Mucosa of descending colon (tissue), 3 donors: ENCODE measurements around the gene ELN. TPM values are rescaled to one million over a fixed set of nuclear protein-coding genes. Genes with fewer than 3 reads are reported as not detected.
"Not testable (repeated sequence)": the region's sequence is repeated elsewhere in the genome, so short reads cannot be mapped to it uniquely, and the experiment has no call there.

ENCODE experiments used
- ATAC-seq: fragments of 200-7000 bp; cut with Tn5 transposase; one replicate; pipeline ENCODE4 v1.9.1; 2020; ENCODE audit warnings: mild to moderate bottlenecking, moderate library complexity
- DNase-seq, 3 donors: peaks; one replicate each; pipeline ENCODE4 v3.0.0-alpha.2; 2020
- H3K36me3 ChIP-seq: fragments of 200-600 bp; one replicate; pipeline ENCODE4 v1.8.0; 2021; ENCODE audit warnings: low read depth, mild to moderate bottlenecking
- H3K4me1 ChIP-seq: fragments of 200-600 bp; one replicate; pipeline ENCODE4 v1.8.0; 2021; ENCODE audit warnings: low read depth, mild to moderate bottlenecking
- H3K4me3 ChIP-seq: fragments of 200-600 bp; one replicate; pipeline ENCODE4 v1.8.0; 2021; ENCODE audit warnings: mild to moderate bottlenecking
- H3K9me3 ChIP-seq: fragments of 200-600 bp; one replicate; pipeline ENCODE4 v1.8.0; 2021; ENCODE audit warnings: mild to moderate bottlenecking
- CTCF ChIP-seq: fragments of 200-600 bp; IDR thresholded peaks from one replicate; pipeline ENCODE4 v1.8.0; 2022; ENCODE audit warnings: antibody characterized with exemption, mild to moderate bottlenecking
- intact Hi-C, 2 donors: fragments of 100-400 bp; cut with DNase I in 1 of 2; cut with micrococcal nuclease in 1 of 2; formaldehyde crosslinking; loops; one replicate each; pipeline versions ENCODE4 v1.11.0 to v1.11.1; 2022; cut with DNase I, micrococcal nuclease
- long read RNA-seq, 2 donors: library from polyadenylated mRNA; unstranded; transcript quantifications; one replicate each; pipeline ENCODE4 v2.0.0, GENCODE V29; 2019 to 2021
- total RNA-seq, 3 donors: library from RNA; stranded (reverse); fragmentation: NEBNext Ultra II Directional in 2 of 3; extraction: Animal tissue kit (Norgen Biotek cat#: 25700) in 2 of 3; gene quantifications; one replicate each; pipeline versions ENCODE4 v1.2.1 to v1.2.4, GENCODE V29; 2021 to 2023
- donor health status: DM: no; HTN: no; CAD: no; lungs with moderate emphysema.
- donor health status: DM: no; HTN: no; CAD: no.
- donor health status: DM: no; HTN: yes; CAD: no.

ELN gene
- 10 to 100 TPM in 2 of 3 donors, 1 to 10 TPM in 1; 5.0 to 43.4 (median 20.5) TPM for total RNA-seq
- long read RNA-seq, donor 1, partial matches to known transcripts, result 13 of 46 reads
- long read RNA-seq, donor 1, other reads (novel, unspliced or antisense), result 25 of 46 reads
- long read RNA-seq, donor 2, partial matches to known transcripts, result 0 of 2 reads
- long read RNA-seq, donor 2, other reads (novel, unspliced or antisense), result 2 of 2 reads

- ATAC-seq, result peak; percentile 27
- Histone ChIP-seq H3K4me1 (no peaks in the 10 kb centered on the region), H3K4me3 (no peak within 1 kb of the TSS), H3K9me3 (no peaks in the 10 kb centered on the region), H3K36me3 (no peaks in the 10 kb centered on the region)
- TF ChIP-seq CTCF, result no peak
- peak; percentile 54 to 72 (median 72) for DNase-seq
- intact Hi-C loops, result loop anchor here (10.0 kb wide), 2 partner anchors 153 to 163 kb away; partner anchors contain the start of gene TMEM270 (in 1 of the 2)
Measured at GRCh38 chr7:74027683-74028320, at the start of gene ELN. Gene ELN, plus strand, starts transcription at chr7:74028173. Its CDS starts 15 bp downstream, at chr7:74028188.

- intact Hi-C loops, result no loop called here
- peak; percentile 53 for TF ChIP-seq CTCF
- H3K9me3 ChIP-seq, result no peaks in the 10 kb centered on the region
- no peak overlapping the region for H3K4me3 ChIP-seq
- DNase-seq (peak; percentile 93 to 96 (median 96)), ATAC-seq (peak; percentile 98)
- peaks cover 15% of the 10 kb centered on the region for H3K4me1 ChIP-seq
- no peaks in the 10 kb centered on the region for H3K36me3 ChIP-seq
Measured at GRCh38 chr7:73978661-73979563, 49.1 kb upstream of the ELN start.

DNA sequence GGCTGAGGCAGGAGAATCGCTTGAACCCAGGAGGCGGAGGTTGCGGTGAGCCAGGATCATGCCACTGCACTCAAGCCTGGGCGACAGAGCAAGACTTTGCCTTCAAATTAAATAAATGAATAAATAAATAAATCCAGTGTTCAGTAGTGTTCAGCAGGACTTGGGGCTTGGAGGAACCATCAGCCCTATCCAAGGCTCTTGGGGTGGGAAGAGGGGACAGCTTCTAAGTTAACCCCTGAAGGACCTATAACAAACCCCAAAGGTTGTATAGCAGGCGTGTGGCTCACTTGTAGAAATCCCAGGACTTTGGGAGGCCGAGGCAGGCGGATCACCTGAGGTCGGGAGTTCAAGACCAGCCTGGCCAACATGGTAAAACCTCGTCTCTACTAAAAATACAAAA lies 48.3 kb upstream of the ELN start:
- H3K4me3 ChIP-seq, DNase-seq, H3K36me3 ChIP-seq, intact Hi-C loops, H3K9me3 ChIP-seq, ATAC-seq: not testable (repeated sequence)
- peaks cover 15% of the 10 kb centered on the region for H3K4me1 ChIP-seq

GRCh38 chr7:73980206-73980605 lies 47.8 kb upstream of the ELN start:
- intact Hi-C loops, result no loop called here
- TF ChIP-seq CTCF, result no peak
- no peak for DNase-seq
- H3K4me3 ChIP-seq, result no peak overlapping the region
- no peaks in the 10 kb centered on the region for H3K9me3 ChIP-seq
- no peaks in the 10 kb centered on the region for H3K36me3 ChIP-seq
- H3K4me1 ChIP-seq, result peaks cover 15% of the 10 kb centered on the region
- ATAC-seq, result no peak

- peaks cover 24% of the 10 kb centered on the region for H3K4me1 ChIP-seq
- ATAC-seq (no peak), DNase-seq (no peak)
- no peaks in the 10 kb centered on the region for H3K9me3 ChIP-seq
- H3K4me3 ChIP-seq, result no peak overlapping the region
- TF ChIP-seq CTCF, result no peak
- no peaks in the 10 kb centered on the region for H3K36me3 ChIP-seq
- intact Hi-C loops, result no loop called here
Measured at GRCh38 chr7:73981933-73982332, 46.0 kb upstream of the ELN start.
